Left colon (tissue), 2 donors: ENCODE results near the gene GSG1L. TPM values are rescaled to one million over a fixed set of nuclear protein-coding genes. Genes with fewer than 3 reads are reported as not detected.

Experiments
- ATAC-seq: fragments of 200-7000 bp; cut with Tn5 transposase; one replicate; pipeline ENCODE4 v1.9.1; 2020; ENCODE audit warnings: mild to moderate bottlenecking, moderate library complexity
- DNase-seq, 2 donors: peaks; one replicate each; pipeline ENCODE4 v3.0.0-alpha.2; 2020
- intact Hi-C, 2 donors: fragments of 100-400 bp; cut with DNase I in 1 of 2; cut with micrococcal nuclease in 1 of 2; formaldehyde crosslinking; loops; one replicate each; pipeline versions ENCODE4 v1.11.2 to v1.14.0; 2022; cut with DNase I, micrococcal nuclease
- total RNA-seq, 2 donors: library from RNA; stranded (reverse); fragmentation: NEBNext Ultra II Directional; extraction: Animal tissue kit (Norgen Biotek cat#: 25700); gene quantifications; one replicate each; pipeline ENCODE4 v1.2.1, GENCODE V29; 2021
- donor health status: DM: no; HTN: no; CAD: no.
- donor health status: DM: yes; HTN: yes; CAD: no.

The GSG1L gene
- total RNA-seq, 2 donors from 2014 or later: 0.17 TPM; not detected in 1

DNA sequence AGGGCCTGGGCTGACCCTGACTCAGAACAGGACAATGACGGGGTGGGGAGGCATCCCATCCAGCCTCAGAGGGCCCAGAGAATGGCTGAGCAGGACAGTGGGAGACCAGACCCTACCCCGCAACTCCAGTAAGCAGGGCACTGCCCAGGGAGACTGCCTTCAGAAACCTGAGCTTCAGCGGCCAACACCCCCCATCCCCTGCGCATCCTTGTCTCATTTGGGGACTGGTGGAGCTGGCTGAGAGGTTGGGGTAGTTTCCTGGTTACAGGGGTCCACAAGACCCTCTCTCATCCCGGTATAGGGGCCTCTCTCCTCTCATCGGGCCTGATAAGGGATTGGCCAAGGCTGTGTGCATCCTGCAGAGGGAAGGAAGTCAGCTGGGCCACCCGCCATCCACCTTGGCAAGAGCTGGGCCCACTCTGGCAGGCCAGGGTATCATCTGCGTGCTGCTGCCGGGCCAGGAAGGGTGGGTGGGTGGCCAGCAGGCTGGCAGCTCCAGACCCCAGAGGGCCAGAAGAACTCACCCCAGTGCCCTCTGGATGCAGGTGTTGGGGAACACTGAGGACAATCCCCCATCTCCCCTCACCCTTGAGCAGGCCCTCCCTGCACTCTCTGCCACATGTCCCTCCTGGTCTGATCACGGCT, 284.5 kb downstream of the GSG1L start:
- intact Hi-C loops: no loop called here
- ATAC-seq (no peak), DNase-seq (no peak)

DNA sequence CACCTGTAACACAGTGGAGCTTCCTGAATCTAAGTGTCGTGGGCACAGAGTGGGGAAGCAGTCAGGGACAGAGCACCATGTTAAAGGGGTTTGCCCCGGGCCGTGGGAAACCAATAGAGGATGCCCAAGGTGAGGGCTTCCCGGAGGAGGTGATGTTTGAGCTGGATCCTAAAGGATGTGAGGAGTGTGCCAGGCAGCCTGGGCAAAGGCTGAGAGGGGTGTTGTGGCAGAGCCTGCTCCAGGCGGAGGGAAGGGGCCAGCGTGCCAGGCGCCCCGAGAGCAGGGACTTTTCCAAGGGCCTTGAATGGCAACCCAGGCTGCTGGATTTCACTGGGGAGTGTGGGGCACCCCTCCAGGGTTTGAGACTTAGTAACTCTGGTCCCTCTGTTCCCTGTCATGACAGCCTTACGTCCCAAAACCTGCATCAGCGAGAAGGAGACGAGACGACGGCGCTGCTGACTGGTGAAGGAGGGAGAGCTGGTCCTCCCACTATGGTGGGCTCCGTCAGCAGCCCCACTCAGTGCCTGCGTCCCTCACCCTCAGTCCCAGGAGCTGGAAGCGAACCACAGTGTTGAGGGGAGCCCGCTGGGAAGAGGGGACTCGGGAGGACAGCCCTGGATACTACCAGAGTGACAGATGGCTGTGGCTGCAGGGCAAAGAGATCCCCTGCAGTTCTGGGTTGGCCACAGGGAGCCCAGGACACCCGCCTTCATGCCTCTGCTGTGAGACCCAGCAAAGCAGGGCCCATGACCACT, 285.2 kb downstream of the GSG1L start:
- intact Hi-C loops: no loop called here
- no peak for DNase-seq

DNA sequence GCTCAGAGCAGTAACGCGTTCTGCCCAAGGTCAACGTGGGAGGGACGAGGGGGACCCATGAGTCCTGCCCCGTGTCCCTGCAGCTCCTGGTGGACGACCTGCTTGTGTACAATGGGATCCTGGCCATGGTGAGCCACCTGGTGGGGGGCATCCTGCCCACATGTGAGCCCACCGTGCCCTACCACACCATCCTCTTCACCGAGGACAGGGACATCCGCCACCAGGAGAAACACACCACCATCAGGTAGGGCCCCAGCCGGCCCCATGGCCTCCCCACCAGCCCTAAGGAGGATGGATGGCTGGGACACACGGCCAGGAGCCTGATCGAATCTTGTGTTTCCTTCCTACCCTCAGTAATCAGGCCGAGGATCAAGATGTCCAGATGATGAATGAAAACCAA, 286.0 kb downstream of the GSG1L start:
- no peak for DNase-seq
- intact Hi-C loops: no loop called here
- no peak for ATAC-seq

More for the DNA sequence above, 285.2 kb downstream of the GSG1L start:
- no peak for ATAC-seq

DNA sequence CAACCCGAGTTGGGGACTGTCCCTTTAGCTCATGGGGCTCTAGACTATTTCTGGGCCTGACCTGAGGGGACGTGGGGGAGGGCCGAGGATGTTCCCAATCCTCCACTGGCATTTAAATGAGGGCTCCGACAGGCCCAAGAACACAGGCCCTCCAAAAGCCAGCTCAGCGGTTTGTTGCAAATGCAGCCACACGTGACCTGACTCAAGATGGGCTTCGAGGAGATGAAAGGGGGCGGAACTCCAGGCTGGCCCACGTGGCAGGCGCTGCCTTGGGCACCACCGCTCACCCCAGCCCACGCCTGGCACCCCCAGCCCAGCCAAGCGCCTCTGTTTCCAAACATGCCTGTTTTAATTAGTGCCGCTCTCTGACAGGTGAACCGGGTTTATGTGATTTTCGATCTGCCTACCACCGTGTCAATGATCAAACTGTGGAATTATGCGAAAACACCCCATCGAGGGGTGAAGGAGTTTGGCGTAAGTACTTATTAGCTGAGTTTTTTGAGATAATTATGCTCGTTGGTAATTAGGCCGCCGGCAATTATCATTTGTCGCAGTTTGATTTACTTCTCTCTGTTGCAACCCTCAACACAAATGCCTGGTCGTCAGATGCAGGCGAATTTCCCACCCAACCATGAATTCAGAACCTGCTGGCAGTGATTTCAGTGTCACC, 286.8 kb downstream of the GSG1L start:
- intact Hi-C loops: no loop called here
- DNase-seq: no peak
- ATAC-seq: no peak

DNA sequence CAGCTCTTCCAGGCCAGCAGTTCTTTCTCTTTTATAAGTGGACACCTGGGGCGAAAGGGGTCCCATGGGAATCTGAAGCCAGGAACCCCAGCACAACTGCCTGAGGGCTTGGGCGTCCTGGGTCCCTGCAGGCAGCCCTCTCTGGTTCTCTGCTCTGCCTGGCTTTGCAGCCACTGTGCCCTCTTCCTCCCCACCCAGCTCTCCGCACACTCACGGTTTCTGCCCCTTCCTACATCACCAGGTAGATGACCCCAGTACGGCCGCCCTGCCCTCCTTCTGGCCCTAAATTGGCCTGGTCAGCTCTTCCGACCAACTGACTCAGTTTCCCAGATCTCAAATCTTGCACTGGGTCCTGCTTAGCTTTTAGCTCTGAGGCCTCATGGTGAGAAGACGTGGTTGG, 288.3 kb downstream of the GSG1L start:
- intact Hi-C loops: no loop called here
- ATAC-seq (no peak), DNase-seq (no peak)

DNA sequence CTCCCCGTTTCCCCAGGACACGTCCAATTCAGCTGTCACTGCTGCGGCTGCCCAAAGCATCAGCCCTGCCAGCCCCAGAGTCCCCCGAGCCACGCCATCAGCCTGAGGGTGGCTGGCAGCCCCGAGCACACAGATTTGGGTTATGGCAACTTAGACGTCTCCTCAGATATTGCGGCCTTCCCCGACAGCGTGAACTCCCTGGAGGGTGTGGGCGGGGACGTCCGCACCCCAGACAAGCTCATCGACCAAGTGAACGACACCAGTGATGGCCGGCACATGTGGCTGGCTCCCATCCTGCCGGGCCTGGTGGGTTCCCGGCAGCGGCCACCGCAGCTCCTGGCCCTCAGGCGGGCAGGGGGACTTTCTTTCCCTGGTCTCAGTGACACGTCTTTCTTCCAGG, 288.7 kb downstream of the GSG1L start:
- DNase-seq (no peak), ATAC-seq (no peak)
- intact Hi-C loops: no loop called here

DNA sequence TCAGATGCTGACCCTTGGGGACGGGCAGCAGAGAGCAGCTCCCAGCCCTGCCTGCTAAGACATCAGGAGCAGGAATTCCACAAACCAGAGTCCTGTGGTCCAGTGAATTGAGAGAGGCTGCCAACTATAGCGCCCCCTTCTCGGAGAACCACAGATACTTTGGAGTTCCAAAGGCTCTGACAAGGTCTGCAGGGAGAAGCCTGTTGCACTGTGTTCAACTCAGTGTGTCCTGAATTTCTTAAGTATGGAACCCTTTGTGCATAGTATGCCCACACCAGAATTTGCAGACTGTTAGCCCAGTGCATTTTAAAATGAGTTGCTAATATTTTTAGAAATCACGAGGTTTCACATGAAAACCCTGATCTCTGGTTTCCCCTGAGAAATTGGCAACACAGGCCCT, 290.2 kb downstream of the GSG1L start:
- intact Hi-C loops: no loop called here
- DNase-seq (no peak), ATAC-seq (no peak)

DNA sequence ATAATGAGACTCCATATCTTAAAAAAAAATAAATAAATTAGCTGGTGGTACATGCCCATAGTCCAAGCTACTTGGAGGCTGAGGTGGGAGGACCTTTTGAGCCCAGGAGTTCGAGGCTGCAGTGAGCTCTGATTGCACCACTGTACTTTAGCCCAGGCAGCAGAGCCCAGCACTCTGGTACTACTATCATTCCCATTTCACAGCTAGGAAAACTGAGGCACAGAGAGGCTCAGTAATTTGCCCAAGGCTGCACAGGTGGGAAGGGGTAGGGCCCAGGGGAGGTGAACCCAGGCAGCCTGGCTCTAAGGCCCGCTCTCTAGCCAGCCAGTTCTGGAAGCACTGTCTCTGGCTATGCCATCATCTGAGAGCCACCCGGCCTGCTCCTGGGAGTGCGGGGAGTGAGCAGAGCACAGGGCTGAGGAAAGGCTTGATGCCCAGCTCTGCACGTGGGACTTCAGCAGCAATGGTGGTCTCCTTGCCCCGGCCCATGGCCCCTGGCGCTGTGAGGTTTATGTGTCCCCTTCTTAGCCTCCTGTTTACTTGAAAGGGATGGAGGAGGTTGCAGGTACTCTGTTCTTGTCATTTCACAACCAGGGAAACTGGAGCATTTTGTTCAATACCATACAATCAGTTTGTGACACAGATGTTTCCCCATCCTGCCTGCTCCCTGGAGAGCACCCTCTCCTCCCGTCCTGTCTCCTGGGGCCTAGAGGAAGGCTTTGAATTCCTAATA, 291.3 kb downstream of the GSG1L start:
- intact Hi-C loops: no loop called here
- DNase-seq (no peak), ATAC-seq (no peak)

DNA sequence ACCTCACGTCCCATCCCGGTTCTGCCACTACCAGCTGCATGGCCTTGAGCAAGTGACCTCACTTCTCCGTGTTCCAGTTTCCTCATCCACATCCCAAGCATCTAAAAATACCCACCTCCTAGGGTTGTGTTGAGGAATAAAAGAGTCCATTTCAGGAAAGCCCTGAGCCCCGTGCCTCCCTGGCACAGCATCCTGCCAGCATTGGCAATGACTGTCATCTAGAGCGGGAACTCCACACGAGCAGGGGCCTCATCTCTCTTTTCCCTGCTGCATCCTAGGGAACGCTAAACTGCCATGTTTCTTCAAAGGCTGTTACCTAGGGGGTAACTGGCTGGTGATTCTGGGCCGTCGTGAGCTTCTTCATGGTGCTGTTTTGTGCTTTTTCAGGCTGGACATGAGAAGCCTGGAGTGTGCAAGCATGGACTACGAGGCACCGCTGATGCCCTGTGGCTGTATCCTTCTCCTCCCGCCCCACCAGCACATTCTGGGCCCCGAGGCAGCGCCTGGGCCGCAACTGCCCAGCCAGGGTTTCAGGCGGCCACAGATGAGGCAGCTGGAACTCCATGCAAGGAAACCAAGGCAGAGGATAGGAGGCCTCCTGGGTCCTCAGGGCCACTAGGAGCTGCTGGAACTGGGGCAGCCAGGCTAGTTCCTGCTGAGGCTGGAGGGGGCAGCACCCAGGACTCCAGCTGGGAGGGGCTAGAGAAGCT, 292.2 kb downstream of the GSG1L start:
- no peak for DNase-seq

DNA sequence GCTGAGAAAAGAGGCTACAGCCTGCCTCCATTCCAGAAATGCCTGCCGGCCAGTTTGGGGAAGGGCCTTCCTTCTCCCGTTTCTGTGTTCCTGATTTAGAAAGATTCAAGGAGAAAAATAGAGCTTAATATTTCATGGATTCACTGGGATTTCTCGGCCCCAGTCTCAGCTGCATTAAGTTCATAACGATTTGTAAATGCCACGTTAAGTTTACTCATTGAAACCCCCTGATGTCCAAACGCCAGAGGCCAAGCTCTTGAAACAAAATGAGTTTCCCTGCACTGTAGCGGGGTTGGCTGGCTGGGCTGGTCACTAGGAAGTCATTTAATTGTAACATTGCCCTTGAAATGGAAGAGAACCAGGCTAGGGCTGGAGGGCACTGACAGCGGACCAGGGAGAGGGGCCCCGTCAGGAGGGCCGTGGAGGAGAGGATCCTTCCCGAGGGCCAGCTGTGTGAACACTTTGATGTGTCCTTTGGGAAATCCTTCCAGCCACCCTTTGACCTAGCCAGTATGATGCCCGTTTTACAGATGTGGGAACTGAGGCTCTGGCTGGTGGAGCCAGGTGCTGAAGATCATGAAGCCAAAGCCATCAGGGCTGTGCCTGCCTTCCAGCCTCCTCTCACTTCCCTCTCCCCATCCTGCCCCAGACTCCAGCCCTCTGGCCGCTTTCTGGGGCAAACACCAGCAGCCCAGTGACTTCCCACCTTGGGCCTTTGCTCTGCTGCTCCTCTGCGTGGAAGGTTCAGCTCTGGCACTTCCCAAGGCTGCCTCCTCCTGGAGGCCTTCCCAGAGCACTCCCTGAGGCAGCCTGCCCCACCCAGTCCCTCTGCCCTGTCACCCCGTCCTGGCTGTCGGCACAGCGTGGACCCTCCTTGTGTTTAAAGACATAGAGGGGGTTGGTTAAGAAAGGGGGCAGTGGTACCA, 293.0 kb downstream of the GSG1L start:
- no peak for DNase-seq
- ATAC-seq: no peak
- intact Hi-C loops: no loop called here

More for the DNA sequence above, 292.2 kb downstream of the GSG1L start:
- intact Hi-C loops: no loop called here
- no peak for ATAC-seq

DNA sequence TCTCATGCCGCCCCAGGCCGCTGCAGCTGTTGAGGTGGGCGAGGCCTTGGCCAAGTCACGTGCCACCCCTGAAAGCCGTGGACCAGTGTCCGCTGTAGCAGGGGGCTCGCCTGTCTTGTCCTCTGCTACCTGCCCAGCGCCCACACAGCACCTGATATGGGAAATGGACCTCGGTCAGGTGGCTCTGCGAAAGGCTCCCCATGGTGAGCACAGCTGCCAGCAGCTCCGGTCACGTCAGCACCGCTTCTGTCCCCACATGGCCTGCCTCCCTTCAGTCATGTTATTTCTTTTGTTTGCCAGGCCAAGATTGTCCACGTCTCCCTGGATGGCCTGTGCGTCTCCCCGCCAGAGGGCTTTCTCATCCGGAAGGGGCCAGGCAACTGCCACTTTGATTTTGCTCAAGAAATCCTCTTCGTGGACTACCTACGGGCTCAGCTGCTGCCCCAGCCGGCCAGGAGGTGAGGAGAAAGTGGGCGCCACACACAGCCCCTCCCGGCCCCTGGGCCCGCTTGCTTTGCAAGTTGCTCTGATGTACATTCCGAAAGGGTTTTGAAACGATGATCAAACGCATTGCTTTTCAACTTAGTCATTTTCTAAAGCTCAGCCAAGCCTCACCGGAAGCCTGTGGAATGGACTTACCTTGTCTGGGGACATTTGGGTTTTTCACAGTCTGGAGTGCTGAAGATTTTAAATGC, 293.8 kb downstream of the GSG1L start:
- intact Hi-C loops: no loop called here
- DNase-seq: no peak
- no peak for ATAC-seq

DNA sequence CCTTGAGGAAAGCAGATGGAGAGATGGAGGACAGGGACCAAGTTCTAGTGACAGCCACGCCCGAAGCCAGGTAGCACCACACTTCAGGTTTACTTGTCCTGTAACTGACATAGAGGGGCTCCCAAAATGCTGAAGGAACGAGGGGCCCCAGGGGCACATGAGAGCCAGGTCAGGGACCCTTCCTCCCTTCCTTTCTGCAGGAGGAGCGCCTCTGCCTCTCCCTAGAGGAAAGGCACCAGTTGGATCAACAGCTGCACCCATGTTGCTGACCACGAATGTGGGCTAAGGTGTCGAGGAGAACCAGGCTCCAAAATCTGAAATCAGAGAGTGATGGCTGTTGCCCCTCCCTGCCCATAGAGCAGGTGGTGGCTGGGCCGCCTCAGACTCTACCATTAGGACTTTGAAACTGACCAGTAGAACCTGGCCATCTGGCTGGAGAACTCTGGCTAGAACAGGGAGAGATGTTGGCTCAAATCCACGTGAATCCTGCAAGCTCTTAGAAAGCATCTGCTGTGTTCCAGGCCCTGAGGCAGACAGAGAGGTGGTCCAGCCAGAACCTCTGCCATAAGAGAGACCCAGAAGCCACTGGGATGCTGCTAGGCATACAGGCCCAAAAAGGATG, 294.8 kb downstream of the GSG1L start:
- intact Hi-C loops: no loop called here
- DNase-seq (no peak), ATAC-seq (no peak)

DNA sequence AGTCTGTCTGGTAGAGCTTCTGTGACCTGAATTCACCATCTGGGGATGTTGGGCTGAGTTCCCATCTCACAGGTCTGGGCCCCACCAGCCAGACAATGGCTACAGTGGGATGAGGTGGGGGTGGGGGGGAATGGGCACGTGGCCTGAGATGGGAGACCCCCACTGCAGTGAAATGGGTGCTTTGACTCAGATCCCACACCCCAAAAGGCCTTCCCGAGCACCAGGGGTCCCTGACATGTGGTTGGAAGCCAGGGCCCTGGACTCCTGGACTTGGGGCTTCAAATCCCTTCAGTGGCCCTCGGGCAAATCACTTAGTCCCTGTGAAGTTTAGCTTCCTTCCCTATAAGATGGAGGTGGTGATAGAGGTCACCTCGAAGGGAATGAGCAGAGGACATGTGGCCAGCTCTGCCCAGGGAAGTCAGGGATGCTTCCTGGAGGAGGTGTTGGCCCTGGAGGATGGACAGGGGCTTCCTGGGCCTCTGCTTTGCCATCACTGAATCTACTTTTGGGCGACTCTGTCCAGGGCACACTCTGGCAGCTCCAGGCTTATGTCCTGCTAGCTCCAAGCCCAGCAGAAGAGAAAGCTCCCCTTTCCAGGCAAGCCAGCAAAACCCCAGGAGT, 295.4 kb downstream of the GSG1L start:
- DNase-seq (no peak), ATAC-seq (no peak)
- intact Hi-C loops: no loop called here

DNA sequence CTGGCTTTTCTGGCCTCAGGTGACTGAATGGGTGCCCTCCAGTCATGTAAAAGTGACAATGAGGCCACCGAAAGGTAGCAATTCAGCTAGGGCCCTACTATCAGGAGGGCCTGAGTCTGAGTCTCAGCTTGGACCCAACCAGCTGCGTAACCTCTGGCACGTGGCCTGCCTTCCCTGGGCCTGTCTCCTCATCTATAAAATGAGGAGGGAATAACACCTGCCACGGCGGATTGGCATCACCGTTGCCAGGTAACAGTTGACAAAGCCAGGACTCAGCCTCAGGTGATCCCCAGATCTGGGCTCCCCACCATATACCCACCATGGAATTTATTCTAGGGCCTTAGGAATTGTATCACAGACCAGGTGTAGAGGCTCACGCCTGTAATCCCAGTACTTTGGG, 296.4 kb downstream of the GSG1L start:
- intact Hi-C loops: no loop called here
- ATAC-seq (no peak), DNase-seq (no peak)

DNA sequence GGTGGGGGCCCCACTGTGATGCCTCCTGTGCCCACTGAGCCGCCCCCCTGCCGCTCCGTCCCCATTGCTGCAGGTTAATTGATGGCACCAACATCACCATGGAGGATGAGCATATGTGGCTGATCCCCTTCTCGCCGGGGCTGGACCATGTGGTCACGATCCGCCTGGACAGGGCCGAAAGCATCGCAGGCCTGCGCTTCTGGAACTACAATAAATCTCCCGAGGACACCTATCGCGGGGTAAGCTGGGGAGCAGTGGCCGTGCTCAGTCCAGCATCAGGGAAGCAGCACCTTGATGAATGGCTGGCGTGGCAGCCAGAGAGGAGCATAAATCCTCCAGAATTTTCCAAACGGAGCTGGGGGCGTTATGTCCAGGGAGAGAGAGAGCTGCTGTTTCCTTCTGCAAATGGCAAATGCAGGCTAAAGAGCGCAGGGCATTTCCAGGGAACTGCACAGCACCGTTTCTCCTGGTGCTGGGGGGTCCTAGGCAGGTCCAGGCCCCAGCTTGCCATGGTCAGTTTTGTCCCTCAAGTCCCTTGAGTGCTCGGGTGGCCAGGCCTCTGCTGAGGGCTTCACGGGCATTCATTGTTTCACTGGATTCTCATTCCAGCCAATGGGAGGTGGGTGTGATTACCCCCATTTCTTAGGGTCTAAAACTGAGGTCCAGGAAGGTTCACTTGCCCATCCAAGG, 297.1 kb downstream of the GSG1L start:
- intact Hi-C loops: no loop called here
- ATAC-seq: no peak
- DNase-seq: no peak
